HEK293 (cell line): Measurements from ENCODE around the gene USP13.

ENCODE experiments used
- ZNF211 ChIP-seq: fragments of 450-650 bp; formaldehyde crosslinking; IDR thresholded peaks from 2 replicates; pipeline ENCODE4 v1.5.1; 2016; ENCODE audit warnings: low read depth, missing biosample characterization, missing genetic modification characterization
- ZNF701 ChIP-seq: fragments of 450-650 bp; formaldehyde crosslinking; IDR thresholded peaks from 2 replicates; pipeline ENCODE4 v1.5.1; 2016; ENCODE audit warnings: missing biosample characterization, missing genetic modification characterization

DNA sequence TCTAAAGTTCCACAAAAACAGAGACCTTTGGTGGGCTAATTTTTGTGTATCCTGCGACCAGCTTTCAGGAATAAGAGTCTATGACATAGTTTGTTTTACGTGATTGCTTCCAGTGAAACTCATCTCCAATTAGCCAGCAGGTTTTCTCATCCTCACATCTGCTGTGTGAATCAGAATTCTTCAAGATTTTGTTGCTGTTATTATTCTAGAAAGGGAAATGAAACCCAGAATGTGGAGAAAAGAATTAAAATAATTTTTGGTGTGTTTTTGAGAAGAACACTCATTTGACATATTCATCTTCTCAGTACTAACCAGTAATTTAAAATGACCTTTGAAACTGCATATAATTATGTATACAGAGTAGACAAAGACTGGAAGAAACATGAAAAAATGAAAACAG is 175.9 kb downstream of the USP13 start:
- TF ChIP-seq ZNF701 (tag by site-specific recombination), result no peak
- no peak for TF ChIP-seq ZNF211 (tag by site-specific recombination)
